GM23338 (cell line): Measurements from ENCODE around the gene SUSD4. TPM values are rescaled to one million over a fixed set of nuclear protein-coding genes. Genes with fewer than 3 reads are reported as not detected.

Source experiments
- ATAC-seq: fragments of 200-7000 bp; cut with Tn5 transposase; 3 replicates; pipeline ENCODE4 v1.9.1; 2020
- DNase-seq: peaks from one replicate; pipeline ENCODE4 v3.0.0-alpha.2; 2015; ENCODE audit warnings: low spot score
- H2AFZ ChIP-seq: fragments of 200-600 bp; sonication (generic); 2 replicates; pipeline ENCODE4 v1.8.0; 2016; ENCODE audit warnings: antibody characterized with exemption, mild to moderate bottlenecking, moderate library complexity
- H3F3A ChIP-seq: fragments of 200-600 bp; sonication (generic); replicated peaks from 2 replicates; pipeline ENCODE4 v1.8.0; 2017; ENCODE audit warnings: antibody characterized with exemption, mixed run types, low read depth
- H3K27ac ChIP-seq: fragments of 200-600 bp; sonication (generic); 2 replicates; pipeline ENCODE4 v1.6.1; 2016; ENCODE audit warnings: low read depth
- H3K27me3 ChIP-seq: fragments of 200-600 bp; sonication (generic); 2 replicates; pipeline ENCODE4 v1.8.0; 2016; ENCODE audit warnings: mild to moderate bottlenecking, mixed run types, moderate library complexity; ENCODE audit not compliant: insufficient read depth
- H3K36me3 ChIP-seq: fragments of 200-600 bp; sonication (generic); 2 replicates; pipeline ENCODE4 v1.8.0; 2016; ENCODE audit warnings: mild to moderate bottlenecking; ENCODE audit not compliant: insufficient read depth
- H3K4me1 ChIP-seq: fragments of 200-600 bp; sonication (generic); 2 replicates; pipeline ENCODE4 v1.8.0; 2016; ENCODE audit warnings: mild to moderate bottlenecking, moderate library complexity; ENCODE audit not compliant: insufficient read depth
- H3K4me2 ChIP-seq: fragments of 200-600 bp; sonication (generic); 2 replicates; pipeline ENCODE4 v1.7.1; 2017; ENCODE audit warnings: mixed run types
- H3K4me3 ChIP-seq: fragments of 200-600 bp; sonication (generic); 2 replicates; pipeline ENCODE4 v1.6.1; 2016; ENCODE audit warnings: mixed run types
- H3K79me2 ChIP-seq: fragments of 200-600 bp; sonication (generic); replicated peaks from 2 replicates; pipeline ENCODE4 v1.8.0; 2017; ENCODE audit warnings: mild to moderate bottlenecking; ENCODE audit not compliant: insufficient read depth
- H3K9me2 ChIP-seq: fragments of 200-600 bp; sonication (generic); 2 replicates; pipeline ENCODE4 v1.8.0; 2017; ENCODE audit not compliant: insufficient read depth
- H4K20me1 ChIP-seq: fragments of 200-600 bp; sonication (generic); replicated peaks from 2 replicates; pipeline ENCODE4 v1.8.0; 2017; ENCODE audit warnings: mild to moderate bottlenecking; ENCODE audit not compliant: insufficient read depth
- H3K27ac Mint-ChIP-seq: 2 replicates; pipeline ENCODE4 v1.8.0; 2020; ENCODE audit warnings: inconsistent platforms, mild to moderate bottlenecking, moderate library complexity, mixed read lengths
- H3K27me3 Mint-ChIP-seq: 3 replicates; pipeline ENCODE4 v1.8.0; 2022; ENCODE audit warnings: low read depth, mild to moderate bottlenecking, moderate library complexity, mixed read lengths, inconsistent platforms; ENCODE audit not compliant: insufficient read depth, poor library complexity
- H3K36me3 Mint-ChIP-seq: 3 replicates; pipeline ENCODE4 v1.8.0; 2021; ENCODE audit warnings: low read depth, mild to moderate bottlenecking, inconsistent platforms, moderate library complexity, mixed read lengths
- H3K4me1 Mint-ChIP-seq: 3 replicates; pipeline ENCODE4 v1.8.0; 2020; ENCODE audit warnings: mild to moderate bottlenecking, inconsistent platforms, mixed read lengths
- H3K4me3 Mint-ChIP-seq: 3 replicates; pipeline ENCODE4 v1.8.0; 2021; ENCODE audit warnings: moderate library complexity, mild to moderate bottlenecking, inconsistent platforms, mixed read lengths
- H3K9me3 Mint-ChIP-seq: 3 replicates; pipeline ENCODE4 v1.8.0; 2020; ENCODE audit warnings: moderate library complexity, mild to moderate bottlenecking, inconsistent platforms, mixed read lengths
- CREB1 ChIP-seq: fragments of 250-450 bp; sonication (Bioruptor Pico); IDR thresholded peaks from 2 replicates; pipeline ENCODE4 v1.5.0; 2020; ENCODE audit warnings: low read depth, mild to moderate bottlenecking, moderate library complexity
- ETS1 ChIP-seq: IDR thresholded peaks from 2 replicates; pipeline ENCODE4 v1.6.1; 2016; ENCODE audit warnings: antibody characterized with exemption
- EZH2 ChIP-seq: fragments of 200-600 bp; sonication (generic); IDR thresholded peaks from one replicate; pipeline ENCODE4 v1.8.0; 2017; ENCODE audit warnings: antibody characterized with exemption, mild to moderate bottlenecking, low read depth; ENCODE audit not compliant: unreplicated experiment
- EZH2phosphoT487 ChIP-seq: fragments of 200-600 bp; sonication (generic); IDR thresholded peaks from one replicate; pipeline ENCODE4 v1.8.1; 2018; ENCODE audit warnings: antibody characterized with exemption; ENCODE audit not compliant: unreplicated experiment
- NANOG ChIP-seq: IDR thresholded peaks from 2 replicates; pipeline ENCODE4 v1.6.1; 2016; ENCODE audit warnings: antibody characterized with exemption, borderline replicate concordance
- POLR2AphosphoS5 ChIP-seq: IDR thresholded peaks from 2 replicates; pipeline ENCODE4 v1.6.1; 2016; ENCODE audit warnings: antibody characterized with exemption, low read depth
- REST ChIP-seq: IDR thresholded peaks from one replicate; pipeline ENCODE4 v1.6.1; 2018; ENCODE audit warnings: antibody characterized with exemption; ENCODE audit not compliant: unreplicated experiment
- STAT1 ChIP-seq: IDR thresholded peaks from one replicate; pipeline ENCODE4 v1.6.1; 2016; ENCODE audit warnings: antibody characterized with exemption; ENCODE audit not compliant: unreplicated experiment
- ZNF114 ChIP-seq: fragments of 250-450 bp; sonication (Bioruptor Pico); IDR thresholded peaks from 2 replicates; pipeline ENCODE4 v1.5.0; 2020; ENCODE audit warnings: mild to moderate bottlenecking, moderate library complexity
- ZNF462 ChIP-seq: fragments of 250-450 bp; sonication (Bioruptor Pico); IDR thresholded peaks from 2 replicates; pipeline ENCODE4 v1.5.0; 2020; ENCODE audit warnings: mild to moderate bottlenecking, moderate library complexity
- polyA plus RNA-seq: library from polyadenylated mRNA; unstranded; fragments of >200 nt; fragmentation: Nextera tagmentation; extraction: Ambion mirVana; gene quantifications from 2 replicates; pipeline ENCODE4 v1.2.1, GENCODE V29; 2016
- total RNA-seq: library from RNA; depleted of rRNA; stranded (reverse); fragments of >200 nt; shearing (Covaris generic); gene quantifications from 2 replicates; pipeline ENCODE4 v1.2.3, GENCODE V29; 2014

The SUSD4 gene
- total and polyA plus RNA-seq, 2 experiments from 2014 or later, result 2.3 to 3.6 TPM

GRCh38 chr1:223337174-223337869 is 26.7 kb downstream of the SUSD4 start:
- Histone ChIP-seq H4K20me1 (no peaks in the 10 kb centered on the region), H3K4me3 (no peak overlapping the region), H3K27ac (no peak overlapping the region), H2AFZ (no peak overlapping the region), H3K4me2 (no peak overlapping the region), H3K79me2 (no peaks in the 10 kb centered on the region), H3K36me3 (no peaks in the 10 kb centered on the region), H3F3A (no peaks in the 10 kb centered on the region), H3K4me1 (no peaks in the 10 kb centered on the region), H3K27me3 (no peaks in the 10 kb centered on the region), H3K9me2 (0 out of 2 replicates have a peak, but pooled peaks cover 3% of the 10 kb centered on the region)
- Mint-ChIP-seq H3K4me1 (peaks cover 7% of the 10 kb centered on the region; the same call in 2 of the 3 replicates), H3K4me3 (no peak overlapping the region), H3K27ac (no peak overlapping the region), H3K36me3 (no peaks in the 10 kb centered on the region), H3K9me3 (no peaks in the 10 kb centered on the region), H3K27me3 (no peaks in the 10 kb centered on the region)
- DNase-seq (no peak), ATAC-seq (no peak)
- no peak for TF ChIP-seq ETS1
- TF ChIP-seq STAT1, result no peak
- TF ChIP-seq NANOG, result no peak
- TF ChIP-seq POLR2AphosphoS5, result no peak
- no peak for TF ChIP-seq CREB1
- TF ChIP-seq EZH2phosphoT487, result no peak
- TF ChIP-seq ZNF462 (CRISPR knock-in tag), result no peak
- TF ChIP-seq REST, result no peak
- TF ChIP-seq ZNF114 (CRISPR knock-in tag), result no peak
- TF ChIP-seq EZH2, result no peak
